ENCODE results near the gene SEL1L2.
A peak's percentile ranks its signal among the peaks of the same experiment; 100 is the strongest.
"Not testable (repeated sequence)": the region's sequence is repeated elsewhere in the genome, so short reads cannot be mapped to it uniquely, and the experiment has no call there.

The SEL1L2 gene, protein sequence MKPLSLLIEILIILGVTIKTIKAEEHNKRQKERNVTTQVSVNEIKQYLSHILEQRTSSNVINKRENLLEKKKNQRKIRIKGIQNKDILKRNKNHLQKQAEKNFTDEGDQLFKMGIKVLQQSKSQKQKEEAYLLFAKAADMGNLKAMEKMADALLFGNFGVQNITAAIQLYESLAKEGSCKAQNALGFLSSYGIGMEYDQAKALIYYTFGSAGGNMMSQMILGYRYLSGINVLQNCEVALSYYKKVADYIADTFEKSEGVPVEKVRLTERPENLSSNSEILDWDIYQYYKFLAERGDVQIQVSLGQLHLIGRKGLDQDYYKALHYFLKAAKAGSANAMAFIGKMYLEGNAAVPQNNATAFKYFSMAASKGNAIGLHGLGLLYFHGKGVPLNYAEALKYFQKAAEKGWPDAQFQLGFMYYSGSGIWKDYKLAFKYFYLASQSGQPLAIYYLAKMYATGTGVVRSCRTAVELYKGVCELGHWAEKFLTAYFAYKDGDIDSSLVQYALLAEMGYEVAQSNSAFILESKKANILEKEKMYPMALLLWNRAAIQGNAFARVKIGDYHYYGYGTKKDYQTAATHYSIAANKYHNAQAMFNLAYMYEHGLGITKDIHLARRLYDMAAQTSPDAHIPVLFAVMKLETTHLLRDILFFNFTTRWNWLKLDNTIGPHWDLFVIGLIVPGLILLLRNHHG

DNA sequence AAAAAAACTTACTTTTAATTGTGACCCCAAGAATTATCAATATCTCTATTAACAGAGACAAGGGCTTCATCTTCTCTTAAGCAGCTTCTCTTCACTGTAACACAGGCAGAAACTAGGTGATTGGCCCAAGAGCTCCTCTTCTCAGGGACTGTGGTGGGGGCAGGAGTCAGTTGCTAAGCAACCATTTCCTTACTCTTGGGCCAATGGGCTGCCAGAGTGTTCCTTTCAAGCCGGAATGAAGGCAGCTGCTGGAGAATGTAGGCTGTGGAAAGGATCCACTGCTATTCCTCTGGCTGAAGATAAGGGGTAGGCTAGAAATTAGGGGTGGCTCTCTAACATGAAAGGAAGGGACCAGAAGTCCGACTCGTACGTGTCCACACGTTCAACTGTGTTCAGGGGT lies at the start of gene SEL1L2:
Gene SEL1L2 (minus strand): TSS at position 150 of the 400 bp plus-strand sequence. CDS start 80 bp downstream, at position 70.
- DNase-seq: no peak

DNA sequence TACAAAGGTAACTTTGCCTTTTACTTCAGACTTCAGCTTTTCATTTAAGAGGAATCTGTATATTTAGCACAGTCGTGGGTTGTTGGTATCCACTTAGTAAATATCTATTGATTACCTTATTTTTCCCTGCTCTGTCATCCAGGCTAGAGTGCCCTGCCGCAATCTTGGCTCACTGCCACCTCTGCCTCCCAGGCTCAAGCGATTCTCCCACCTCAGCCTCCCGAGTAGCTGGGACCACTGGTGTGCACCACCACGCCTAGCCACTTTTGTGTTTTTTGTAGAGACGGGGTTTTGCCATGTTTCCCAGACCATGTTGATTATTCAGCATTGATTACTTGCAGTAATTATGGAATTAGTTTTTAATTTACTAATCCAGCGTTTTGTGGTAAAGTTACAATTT lies 46.2 kb upstream of the SEL1L2 start:
- DNase-seq: no peak

GRCh38 chr20:14033310-14033709 lies 42.9 kb upstream of the SEL1L2 start:
- DNase-seq: no peak

- DNase-seq: no peak
Measured at GRCh38 chr20:14030991-14031390, 40.6 kb upstream of the SEL1L2 start.

DNA sequence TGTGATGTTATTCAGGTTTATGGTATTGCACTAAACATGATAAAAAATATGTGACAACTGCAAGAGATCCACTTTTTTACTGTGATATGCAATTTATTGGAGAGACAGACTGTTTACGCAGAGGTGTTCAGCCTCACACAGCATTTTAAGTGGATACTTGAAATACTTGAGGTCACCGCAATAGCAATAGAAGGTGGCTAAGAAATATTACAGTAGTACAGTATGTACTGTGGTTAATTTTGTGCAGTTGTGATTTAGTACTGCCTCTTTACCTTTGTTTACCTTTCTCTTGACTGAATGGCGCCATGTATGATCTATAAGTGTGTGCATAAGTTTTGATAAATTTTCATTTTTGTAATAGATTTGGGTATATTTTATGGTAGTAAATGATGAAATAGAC lies 22.3 kb upstream of the SEL1L2 start:
- no peak for DNase-seq

GRCh38 chr20:14009208-14009607 lies 18.8 kb upstream of the SEL1L2 start:
- DNase-seq: no peak

DNA sequence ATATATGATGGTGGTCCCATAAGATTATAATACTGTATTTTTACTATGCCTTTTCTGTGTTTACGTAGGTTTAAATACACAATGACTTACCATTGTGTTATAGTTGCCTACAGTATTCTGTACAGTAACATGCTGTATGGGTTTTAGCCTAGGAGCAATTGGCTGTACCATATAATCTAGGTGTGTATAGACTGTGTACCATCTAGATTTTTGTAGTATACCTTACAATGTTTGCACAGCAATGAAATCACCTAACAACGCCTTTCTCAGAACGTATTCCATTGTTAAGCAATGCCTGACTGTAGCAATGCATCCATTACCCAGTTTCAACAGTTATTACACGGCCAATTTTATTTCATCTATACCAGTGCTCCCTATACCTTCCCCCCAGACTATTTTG lies 15.6 kb upstream of the SEL1L2 start:
- no peak for DNase-seq

DNA sequence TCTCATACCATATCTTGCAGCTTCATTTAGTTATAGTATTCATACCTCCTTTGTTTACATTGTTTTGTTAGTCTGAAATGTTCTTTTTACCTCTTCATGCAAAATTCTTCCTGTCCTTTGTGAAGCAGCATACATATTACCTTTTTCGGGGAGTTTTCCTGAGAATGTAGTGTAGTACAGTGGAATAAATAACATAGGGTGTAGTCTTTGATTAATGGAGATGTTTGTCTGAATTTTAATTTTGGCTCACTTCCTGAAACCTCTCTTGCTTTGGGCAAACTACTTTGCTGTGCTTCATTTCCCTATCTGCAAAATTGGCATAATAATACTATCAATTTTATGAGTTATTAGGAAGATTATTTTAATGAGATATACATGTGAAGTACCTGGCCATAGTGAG lies 10.5 kb upstream of the SEL1L2 start:
- no peak for DNase-seq

- no peak for DNase-seq
Measured at GRCh38 chr20:13996265-13996664, 5.9 kb upstream of the SEL1L2 start.

- DNase-seq: no peak
Measured at GRCh38 chr20:13995841-13996240, 5.4 kb upstream of the SEL1L2 start.

DNA sequence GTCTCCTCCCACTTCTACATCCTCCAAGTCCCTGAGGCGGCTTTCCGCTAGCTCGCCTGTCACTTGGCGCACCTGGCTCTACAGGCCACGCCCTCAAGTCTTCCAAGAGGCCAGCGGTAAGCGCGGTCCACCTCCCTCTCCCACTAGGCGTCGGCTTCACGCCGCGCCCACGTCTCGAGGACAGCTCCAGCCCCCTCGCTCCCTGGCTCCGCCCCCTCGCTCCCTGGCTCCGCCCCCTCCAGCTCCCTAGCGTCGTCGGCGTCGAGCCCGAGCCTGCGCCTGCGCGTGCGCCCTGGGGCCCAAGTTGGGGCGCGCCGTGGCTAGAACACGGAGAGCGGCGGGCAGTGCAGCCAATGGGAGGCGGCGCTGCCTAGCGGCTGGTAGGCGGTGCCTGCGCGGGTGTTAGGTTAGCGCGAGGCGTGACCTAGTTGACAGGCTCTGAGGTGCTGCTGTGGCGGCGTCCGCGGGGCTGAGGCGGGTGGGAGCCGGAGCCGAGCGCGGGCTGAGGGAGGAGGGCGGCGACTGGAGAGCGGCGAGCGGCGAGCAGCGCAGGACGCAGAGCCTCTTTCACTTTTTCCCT lies 4.8 kb upstream of the SEL1L2 start, which contains the start of gene MACROD2:
Gene MACROD2 (plus strand): TSS at position 431 of the 580 bp plus-strand sequence.
- DNase-seq: peak; percentile 60 to 83

DNA sequence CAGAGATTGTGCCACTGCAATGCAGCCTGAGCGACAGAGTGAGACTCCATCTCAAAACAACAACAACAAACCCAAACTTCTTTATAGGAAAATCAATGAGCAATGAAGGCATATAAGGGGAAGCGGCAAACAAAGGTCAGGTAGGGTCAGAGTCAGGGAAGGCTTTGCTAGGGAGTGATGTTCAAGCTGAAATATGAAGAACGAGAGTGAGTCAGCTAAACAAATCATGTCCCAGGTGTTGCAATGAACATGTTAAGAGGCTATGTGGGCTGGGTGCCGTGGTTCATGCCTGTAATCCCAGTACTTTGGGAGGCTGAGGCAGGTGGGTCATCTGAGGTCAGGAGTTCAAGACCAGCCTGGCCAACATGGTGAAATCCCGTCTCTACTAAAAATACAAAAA lies 1.5 kb upstream of the SEL1L2 start:
- DNase-seq: not testable (repeated sequence)

- no peak for DNase-seq
Measured at GRCh38 chr20:13991311-13991710, 897 bp upstream of the SEL1L2 start.

DNA sequence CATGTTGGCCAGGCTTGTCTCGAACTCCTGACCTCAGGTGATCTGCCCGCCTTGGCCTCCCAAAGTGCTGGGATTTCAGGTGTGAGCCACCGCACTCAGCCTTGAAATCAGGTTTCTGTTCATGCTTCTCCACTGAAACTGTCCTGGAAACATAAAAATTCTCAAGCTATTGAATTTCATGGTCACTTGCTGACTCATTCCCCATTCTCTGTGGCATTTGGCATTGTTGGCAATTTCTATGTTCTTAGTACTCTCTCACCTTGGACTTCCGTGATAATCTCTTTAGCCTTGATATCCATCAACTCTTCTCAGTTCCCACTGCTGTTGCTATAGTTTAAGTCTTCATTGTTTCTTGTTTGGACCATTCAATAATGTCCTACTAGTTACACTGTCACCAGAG lies 6.2 kb downstream of the SEL1L2 start:
- DNase-seq: no peak

DNA sequence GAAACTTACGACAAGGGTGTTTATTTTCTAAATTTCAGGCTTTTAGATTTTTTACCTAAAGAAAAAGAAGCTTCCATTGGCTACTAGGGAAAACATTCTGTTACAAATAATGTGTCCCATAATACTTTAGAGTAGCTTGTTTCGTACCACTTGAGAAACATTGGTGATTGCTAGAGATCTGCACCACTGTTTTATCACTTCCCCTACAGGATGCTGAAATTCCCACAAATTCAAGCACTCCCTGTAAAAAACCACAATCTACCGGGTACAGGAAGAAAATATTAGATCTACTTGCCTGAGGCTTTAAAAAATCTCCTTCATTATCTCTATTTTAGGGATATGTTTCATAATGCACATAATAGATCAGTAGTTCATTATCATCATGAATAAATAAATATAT lies 29.9 kb downstream of the SEL1L2 start:
- no peak for DNase-seq

- DNase-seq: no peak
Measured at GRCh38 chr20:13960119-13960518, 30.3 kb downstream of the SEL1L2 start.

DNA sequence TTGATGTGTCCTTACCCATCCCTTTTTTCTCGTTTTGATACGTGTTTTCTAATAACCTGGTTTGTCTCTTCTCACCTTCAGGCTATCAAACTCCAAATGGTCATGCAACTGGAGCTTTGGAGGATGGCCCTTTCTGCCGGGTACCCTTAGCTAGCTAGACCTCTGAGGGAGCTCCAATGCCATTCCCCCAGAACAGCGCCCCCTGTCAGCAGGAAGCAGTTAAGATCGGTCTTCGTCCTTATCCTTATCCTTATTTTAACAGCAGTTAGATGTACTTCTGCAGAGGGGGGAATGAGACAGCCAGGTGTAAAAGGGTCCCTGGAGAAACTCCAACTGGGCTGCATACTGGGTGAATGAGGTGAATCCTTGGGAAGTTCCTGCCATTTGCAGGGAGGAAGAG lies 37.2 kb downstream of the SEL1L2 start:
- no peak for DNase-seq

- no peak for DNase-seq
Measured at GRCh38 chr20:13947719-13948118, 42.7 kb downstream of the SEL1L2 start.

GRCh38 chr20:13941031-13941430 lies 49.4 kb downstream of the SEL1L2 start:
- DNase-seq: no peak

- no peak for DNase-seq
Measured at GRCh38 chr20:13936781-13937576, 53.4 kb downstream of the SEL1L2 start.

- DNase-seq: no peak
Measured at GRCh38 chr20:13934992-13935894, 55.2 kb downstream of the SEL1L2 start.

DNA sequence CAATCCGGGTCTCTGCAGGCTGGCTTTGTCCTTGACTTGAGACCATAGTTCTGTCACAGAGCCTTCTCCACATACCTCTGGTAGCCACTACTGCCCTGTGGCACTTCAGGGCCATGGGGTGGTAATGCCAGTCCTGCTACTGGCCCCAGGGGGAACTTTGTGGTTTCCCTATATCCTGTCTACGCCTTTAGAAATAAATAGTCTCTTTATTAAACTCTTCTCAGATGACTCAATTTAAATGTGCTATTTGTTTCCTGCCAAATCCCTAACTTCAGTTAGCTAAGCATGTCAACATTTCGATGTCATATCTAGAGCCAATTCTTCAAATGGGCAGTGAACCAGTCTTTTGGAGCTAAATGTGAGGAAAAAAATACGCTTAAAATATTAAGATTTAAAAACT lies 60.1 kb downstream of the SEL1L2 start:
- DNase-seq: no peak
